Body of pancreas (tissue), 4 donors: ENCODE measurements around the gene SP100. TPM values are rescaled to one million over a fixed set of nuclear protein-coding genes. Genes with fewer than 3 reads are reported as not detected.

Source experiments
- ATAC-seq: fragments of 150-250 bp; one replicate; pipeline ENCODE4 v1.9.1; 2016
- DNase-seq, 4 donors: peaks; one replicate each; pipeline ENCODE4 v3.0.0-alpha.2; 2019
- H3K27ac ChIP-seq, 4 donors: fragments of 200-600 bp; sonication (generic); 1 replicate in 3 of 4; 2 replicates in 1 of 4; pipeline versions ENCODE4 v1.5.1 to v1.6.1; 2016 to 2019; ENCODE audit warnings: mild to moderate bottlenecking in 1 of 4, mixed read lengths in 1 of 4, moderate library complexity in 1 of 4
- H3K27me3 ChIP-seq, 2 donors: fragments of 200-600 bp; sonication (generic); one replicate each; pipeline ENCODE4 v1.6.0; 2016; ENCODE audit warnings: mild to moderate bottlenecking in 1 of 2
- H3K36me3 ChIP-seq, 2 donors: fragments of 200-600 bp; sonication (generic); replicated peaks in 1 of 2; 2 replicates each; pipeline ENCODE4 v1.5.1; 2016; ENCODE audit warnings: low read depth in 2 of 2; ENCODE audit not compliant: insufficient read depth in 1 of 2
- H3K4me1 ChIP-seq: fragments of 200-600 bp; sonication (generic); one replicate; pipeline ENCODE4 v1.6.0; 2016
- H3K4me3 ChIP-seq, 2 donors: fragments of 200-600 bp; sonication (generic); 1 replicate in 1 of 2; 2 replicates in 1 of 2; pipeline ENCODE4 v1.5.1; 2016 to 2019
- H3K9me3 ChIP-seq, 3 donors: fragments of 200-600 bp; sonication (generic); 1 replicate in 2 of 3; 2 replicates in 1 of 3; pipeline ENCODE4 v1.5.1; 2016
- CTCF ChIP-seq, 7 experiments: fragments of 450-650 bp in 4 of 7; fragments of 200-600 bp in 3 of 7; sonication (generic) in 3 of 7; IDR thresholded peaks; one replicate each; pipeline ENCODE4 v1.5.1; 2016 to 2019; ENCODE audit warnings: antibody characterized with exemption in 7 of 7
- POLR2A ChIP-seq, 3 donors: fragments of 450-650 bp; IDR thresholded peaks; one replicate each; pipeline ENCODE4 v1.6.1; 2016; ENCODE audit warnings: antibody characterized with exemption in 3 of 3, mild to moderate bottlenecking in 2 of 3
- WGBS, 2 donors: methylation state at CpG; one replicate each; pipeline ENCODE4 v1.1.5; 2017; 5-methylcytosine and 5-hydroxymethylcytosine counted together
- intact Hi-C: fragments of 100-400 bp; cut with DNase I; formaldehyde crosslinking; loops from one replicate; pipeline ENCODE4 v1.15.1; 2023
- total RNA-seq, 2 donors: library from RNA; depleted of rRNA; stranded (reverse); fragments of >200 nt; gene quantifications; one replicate each; pipeline ENCODE4 v1.1.0, GENCODE V29; 2016

SP100 gene
- total RNA-seq, 2 donors from 2014 or later = 71.9 to 73.2 TPM

GRCh38 chr2:230512955-230513748 is 97.2 kb downstream of the SP100 start:
- intact Hi-C loops = no loop called here
- no peak for DNase-seq
- H3K27me3 ChIP-seq = no peaks in the 10 kb centered on the region
- H3K9me3 ChIP-seq = no peaks in the 10 kb centered on the region
- H3K27ac ChIP-seq = no peak overlapping the region
- WGBS, 2 donors = 16 to 29% methylated on average over 4 of the region's 4 CpGs
- ATAC-seq = no peak
- peaks cover 11% of the 10 kb centered on the region for H3K4me1 ChIP-seq
- no peak overlapping the region for H3K4me3 ChIP-seq
- TF ChIP-seq POLR2A (IDR thresholded peaks at IDR 0.05) (no peak), CTCF (IDR thresholded peaks at IDR 0.05) (no peak)
- no peaks in the 10 kb centered on the region for H3K36me3 ChIP-seq

DNA sequence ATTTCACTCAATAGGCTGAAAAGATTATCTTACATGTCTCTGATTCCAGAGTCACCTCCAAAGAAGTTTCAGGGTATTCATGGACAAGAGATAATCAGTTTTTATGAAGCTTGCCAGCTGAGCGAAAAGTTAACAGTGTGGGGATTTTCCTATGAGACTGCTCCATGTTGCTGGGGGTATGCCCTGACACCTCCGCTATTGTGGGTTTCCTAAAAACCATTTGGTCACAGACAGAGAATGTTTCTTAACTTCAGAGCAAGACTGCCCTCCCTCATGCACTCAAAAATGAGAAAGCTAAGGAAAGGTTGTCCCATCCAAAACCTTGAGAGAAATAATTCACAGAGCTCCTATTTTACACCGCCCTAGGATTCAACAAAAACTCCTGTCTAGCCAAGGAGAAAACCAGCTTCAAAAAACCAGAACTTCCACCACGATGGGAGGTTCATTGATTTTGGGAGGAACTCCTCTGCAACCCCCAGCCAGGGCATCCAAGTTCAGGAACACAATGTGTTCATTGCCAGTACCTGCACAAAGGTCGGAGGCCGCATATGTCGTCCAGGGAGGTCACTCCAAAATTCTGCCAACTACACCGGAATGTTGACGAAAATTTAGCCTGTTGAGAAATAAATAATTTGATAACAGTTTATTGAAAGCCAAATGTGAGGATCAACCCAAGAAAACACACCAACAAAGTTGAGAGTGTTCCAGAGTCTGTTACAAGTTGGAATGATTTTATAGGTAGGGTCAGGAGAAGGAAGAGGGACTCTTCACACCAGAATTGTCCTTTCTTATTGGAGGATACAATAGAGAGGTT is 104.3 kb downstream of the SP100 start:
- no peak overlapping the region for H3K27ac ChIP-seq
- H3K27me3 ChIP-seq = no peaks in the 10 kb centered on the region
- no peak for DNase-seq
- TF ChIP-seq POLR2A (IDR thresholded peaks at IDR 0.05) = no peak
- TF ChIP-seq CTCF (IDR thresholded peaks at IDR 0.05) = no peak
- 80 to 84% methylated on average over 9 of the region's 9 CpGs for WGBS, 2 donors
- no peak overlapping the region for H3K4me3 ChIP-seq
- intact Hi-C loops = no loop called here
- H3K4me1 ChIP-seq = no peaks in the 10 kb centered on the region
- ATAC-seq = no peak
- no peaks in the 10 kb centered on the region for H3K36me3 ChIP-seq
- peaks cover 0 to 15% (median 0%) of the 10 kb centered on the region in 3 donors for H3K9me3 ChIP-seq

DNA sequence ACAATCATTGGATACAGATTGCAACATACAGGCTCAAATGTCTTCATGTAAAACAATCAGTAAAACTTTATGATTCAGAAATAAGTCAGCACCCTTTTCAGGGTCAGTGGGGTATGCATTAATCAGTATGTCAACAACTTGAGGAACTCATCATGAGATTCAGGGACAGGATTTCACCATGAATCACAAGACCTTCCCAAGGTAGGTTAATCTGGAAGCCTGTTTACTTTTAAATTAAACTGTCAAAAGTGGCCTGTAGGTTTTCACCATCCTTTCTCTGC is 104.8 kb downstream of the SP100 start:
- Histone ChIP-seq H3K9me3 (peaks cover 0 to 15% (median 0%) of the 10 kb centered on the region in 3 donors), H3K4me3 (no peak overlapping the region), H3K36me3 (no peaks in the 10 kb centered on the region), H3K27me3 (no peaks in the 10 kb centered on the region), H3K27ac (no peak overlapping the region), H3K4me1 (no peaks in the 10 kb centered on the region)
- ATAC-seq (no peak), DNase-seq (no peak)
- no peak for TF ChIP-seq CTCF (IDR thresholded peaks at IDR 0.05)
- intact Hi-C loops = no loop called here

DNA sequence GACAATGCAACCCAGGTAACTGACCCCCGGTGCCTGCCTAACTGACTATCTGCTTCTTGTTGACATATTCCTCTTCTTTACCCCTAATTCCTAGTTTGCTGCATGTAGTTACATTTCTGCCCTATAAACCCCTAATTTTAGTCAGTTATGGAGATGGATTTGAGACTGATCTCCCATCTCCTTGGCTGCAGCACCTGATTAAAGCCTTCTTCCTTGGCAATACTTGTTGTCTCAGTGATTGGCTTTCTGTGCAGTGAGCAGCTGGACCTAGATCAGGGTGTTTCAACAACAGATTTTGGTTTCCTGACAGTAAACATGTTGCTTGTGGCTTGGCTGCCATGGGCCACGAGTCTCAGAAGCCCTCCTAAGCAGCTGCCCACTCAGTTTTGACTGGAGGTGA is 105.4 kb downstream of the SP100 start:
- 80 to 95% methylated on average over 1 to 2 of the region's 2 CpGs for WGBS, 2 donors

More for the DNA sequence above, 105.4 kb downstream of the SP100 start:
- intact Hi-C loops = no loop called here
- peaks cover 0 to 20% (median 0%) of the 10 kb centered on the region in 3 donors for H3K9me3 ChIP-seq
- ATAC-seq (no peak), DNase-seq (no peak)
- no peak for TF ChIP-seq POLR2A (IDR thresholded peaks at IDR 0.05)
- TF ChIP-seq CTCF (IDR thresholded peaks at IDR 0.05) = no peak
- H3K4me1 ChIP-seq = no peaks in the 10 kb centered on the region
- no peaks in the 10 kb centered on the region for H3K27me3 ChIP-seq
- H3K4me3 ChIP-seq = no peak overlapping the region
- H3K27ac ChIP-seq = no peak overlapping the region
- H3K36me3 ChIP-seq = no peaks in the 10 kb centered on the region
